GM18498 (cell line): ENCODE data around the gene ACO1.

Experiments
- ATAC-seq: cut with Tn5 transposase; IDR thresholded peaks from one replicate; pipeline ENCODE4 v1.9.1; 2021; ENCODE audit warnings: mild to moderate bottlenecking, moderate library complexity; ENCODE audit not compliant: unreplicated experiment

Gene ACO1

DNA sequence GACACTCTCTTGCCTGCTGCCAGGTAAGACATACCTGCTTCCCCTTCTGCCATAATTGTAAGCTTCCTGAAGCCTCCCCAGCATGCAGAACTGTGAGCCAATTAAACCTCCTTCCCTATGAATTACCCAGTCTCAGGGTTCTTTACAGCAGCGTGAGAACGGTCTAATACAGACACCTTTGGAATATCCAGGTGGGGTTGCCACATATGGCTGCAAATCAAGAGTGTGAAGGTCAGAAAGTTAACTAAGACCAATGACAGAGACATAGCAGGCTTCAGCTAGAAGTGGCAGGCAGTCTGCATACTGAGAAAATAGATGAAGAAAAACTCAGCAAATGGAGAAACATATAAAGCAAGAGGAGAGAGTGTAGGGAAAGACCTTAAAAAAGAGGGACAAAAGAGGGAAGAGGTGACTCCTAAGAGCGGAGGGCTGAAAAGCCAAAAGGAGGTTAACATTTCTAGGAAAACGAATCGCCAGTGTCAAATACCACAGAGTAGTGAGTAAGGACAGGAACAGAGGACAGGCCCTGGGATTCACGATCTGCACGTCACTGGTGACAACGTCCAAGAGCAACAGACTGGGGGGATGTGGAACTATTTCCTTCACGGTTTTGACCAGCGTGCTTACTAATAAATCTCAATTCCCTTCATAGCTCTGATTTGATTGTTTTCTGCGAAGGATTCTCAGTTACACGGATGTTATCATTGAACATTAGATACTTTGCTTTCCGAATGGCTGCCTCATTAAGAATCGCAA, 1.7 kb upstream of the ACO1 start:
- ATAC-seq, result no peak

DNA sequence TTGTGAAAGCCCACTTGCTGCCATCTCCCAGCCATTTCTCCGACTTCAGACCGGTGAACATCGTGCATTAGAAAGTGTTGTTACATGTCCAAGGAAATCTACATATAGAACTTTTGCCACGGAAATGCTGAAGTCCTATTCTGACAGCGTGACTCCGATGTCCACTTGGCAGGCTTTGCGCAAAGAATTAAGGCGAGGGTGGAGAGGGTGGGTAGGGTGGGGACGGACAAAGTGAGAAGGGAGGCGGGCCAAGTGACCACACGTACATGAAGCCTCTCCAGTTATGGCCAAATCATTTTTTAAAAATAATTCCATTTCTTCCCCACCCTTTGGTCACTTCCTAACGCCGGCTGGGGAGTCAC, 460 bp upstream of the ACO1 start:
- no peak for ATAC-seq

- ATAC-seq, result no peak
Measured at GRCh38 chr9:32385152-32385884, 875 bp downstream of the ACO1 start.

GRCh38 chr9:32385885-32386283, 1.4 kb downstream of the ACO1 start:
- ATAC-seq, result no peak

- ATAC-seq, result no peak
Measured at GRCh38 chr9:32387256-32387655, 2.8 kb downstream of the ACO1 start.

- ATAC-seq, result no peak
Measured at GRCh38 chr9:32389365-32389764, 4.9 kb downstream of the ACO1 start.

GRCh38 chr9:32393911-32394310, 9.5 kb downstream of the ACO1 start:
- ATAC-seq, result no peak

GRCh38 chr9:32394381-32395049, 10.1 kb downstream of the ACO1 start:
- no peak for ATAC-seq

DNA sequence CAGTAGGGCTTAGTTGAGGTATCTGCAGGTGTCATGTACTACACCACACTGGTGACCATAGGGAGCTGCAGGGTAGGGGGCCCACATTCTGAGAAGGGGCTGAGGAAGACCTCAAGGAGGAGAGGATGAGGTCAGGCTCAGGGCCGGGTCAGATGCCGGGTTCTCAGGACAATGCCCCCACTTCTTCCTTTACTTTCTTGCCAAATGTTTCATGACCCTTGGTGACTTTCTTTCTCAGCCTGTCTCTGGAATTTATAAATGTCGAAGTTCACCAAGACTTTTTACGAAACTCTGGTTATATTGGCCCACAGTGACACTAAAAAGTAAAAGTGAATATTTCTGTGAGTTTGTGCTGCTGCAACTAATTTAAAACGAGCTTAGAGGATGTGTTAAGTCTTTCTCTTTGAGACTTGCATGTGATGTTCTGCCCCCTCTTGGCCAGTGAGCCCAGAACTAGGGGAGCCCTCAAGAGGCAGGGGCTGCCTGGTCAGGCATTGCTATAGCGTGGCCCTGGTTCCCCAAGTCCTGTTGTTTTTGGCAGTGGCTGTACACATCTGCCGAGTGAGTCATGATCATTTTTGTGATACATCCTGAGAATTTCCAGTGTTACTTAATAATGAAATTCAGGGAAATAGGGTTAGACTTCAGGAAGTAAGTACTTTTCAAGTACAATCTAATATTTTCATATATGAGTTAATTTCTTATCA, 11.2 kb downstream of the ACO1 start:
- ATAC-seq, result no peak

DNA sequence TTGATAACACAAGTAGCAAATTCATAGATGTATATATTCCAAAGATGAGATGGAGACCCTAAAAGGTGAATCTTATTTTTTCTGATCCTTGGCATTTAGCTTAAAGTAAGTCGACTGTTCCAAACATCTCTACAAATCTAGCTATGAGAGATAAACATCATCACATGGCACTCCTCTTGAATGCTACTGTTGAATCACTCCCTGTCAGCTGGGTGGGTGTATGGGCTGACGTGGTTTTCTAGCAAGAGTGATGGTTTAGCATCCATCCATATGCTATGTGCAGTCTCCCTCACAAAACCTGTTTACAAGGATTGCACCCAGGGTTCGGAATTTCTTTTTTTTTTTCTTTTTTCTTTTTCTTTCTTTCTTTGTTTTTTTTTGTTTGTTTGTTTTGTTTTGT, 13.8 kb downstream of the ACO1 start:
- no peak for ATAC-seq

DNA sequence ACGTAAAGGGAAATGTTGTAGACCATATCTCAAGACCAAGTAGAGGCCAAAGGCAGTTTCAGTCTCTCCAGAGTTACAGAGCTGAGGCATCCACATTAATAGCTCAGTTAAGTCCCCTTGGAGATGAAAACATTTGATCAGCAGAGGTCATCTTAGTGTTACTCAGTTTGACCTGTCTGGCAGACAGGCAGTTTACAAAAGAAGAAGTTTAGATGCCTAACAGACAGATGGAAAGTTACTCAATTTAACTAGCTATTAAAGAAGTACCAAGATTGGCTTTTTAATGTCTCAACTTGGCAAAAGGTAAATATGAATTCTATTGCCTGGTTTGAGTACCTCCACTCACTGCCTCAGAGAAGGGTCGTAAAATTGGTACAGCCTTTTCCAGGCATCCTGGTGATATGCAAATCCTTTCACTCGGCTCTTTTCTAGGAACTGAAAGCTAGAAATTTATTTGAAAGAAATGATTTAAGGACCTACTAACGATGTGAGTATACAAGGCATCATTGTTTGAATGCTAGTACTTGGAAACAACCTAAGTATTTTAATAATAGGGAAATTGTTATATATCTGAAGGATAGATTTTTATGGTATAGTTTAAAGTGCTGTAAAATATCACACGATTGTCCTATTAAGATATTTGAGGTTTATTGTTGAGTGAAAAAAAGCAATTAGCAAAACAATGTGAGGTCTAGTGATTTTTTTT, 14.8 kb downstream of the ACO1 start:
- ATAC-seq, result no peak

DNA sequence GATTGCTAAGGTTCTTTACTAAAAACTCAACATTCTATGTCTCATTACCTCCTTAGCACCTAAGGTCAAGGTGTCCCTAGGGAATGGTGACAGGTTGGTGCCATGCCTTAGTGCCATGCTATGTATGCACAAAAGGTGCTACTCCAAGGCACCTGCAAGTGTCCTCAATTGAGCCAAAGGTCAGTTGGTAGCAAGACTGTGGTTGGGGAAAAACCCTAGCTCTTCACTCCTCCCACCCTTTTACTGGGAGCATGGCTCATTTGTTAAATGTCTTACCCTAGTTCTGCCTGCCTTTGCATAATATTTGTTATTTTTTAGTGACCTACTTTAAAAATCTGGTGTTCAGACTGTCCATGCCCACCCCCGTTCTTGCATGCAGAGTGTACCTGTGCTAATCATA, 17.0 kb downstream of the ACO1 start:
- no peak for ATAC-seq

- no peak for ATAC-seq
Measured at GRCh38 chr9:32403567-32404260, 19.3 kb downstream of the ACO1 start.

GRCh38 chr9:32404402-32404801, 20.0 kb downstream of the ACO1 start:
- ATAC-seq, result no peak

DNA sequence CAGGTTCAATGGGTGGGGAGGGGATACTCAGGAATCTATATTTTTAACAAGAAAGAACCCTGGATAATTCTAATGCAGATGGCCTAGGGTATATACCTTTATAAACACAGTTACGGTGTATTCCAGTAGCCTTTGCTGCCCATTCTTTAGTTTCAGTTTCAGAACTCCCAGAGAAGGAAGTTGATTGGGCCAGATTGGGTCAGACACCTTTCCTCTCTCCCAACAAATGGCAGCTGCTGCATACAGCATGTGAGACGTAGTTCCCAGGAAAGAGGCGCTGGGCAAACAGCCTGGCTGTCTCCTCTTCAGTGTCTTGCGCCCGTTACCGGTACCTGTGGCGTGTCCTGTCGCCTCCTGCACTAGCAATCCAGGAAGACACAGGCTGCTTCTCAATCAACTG, 20.4 kb downstream of the ACO1 start:
- no peak for ATAC-seq

DNA sequence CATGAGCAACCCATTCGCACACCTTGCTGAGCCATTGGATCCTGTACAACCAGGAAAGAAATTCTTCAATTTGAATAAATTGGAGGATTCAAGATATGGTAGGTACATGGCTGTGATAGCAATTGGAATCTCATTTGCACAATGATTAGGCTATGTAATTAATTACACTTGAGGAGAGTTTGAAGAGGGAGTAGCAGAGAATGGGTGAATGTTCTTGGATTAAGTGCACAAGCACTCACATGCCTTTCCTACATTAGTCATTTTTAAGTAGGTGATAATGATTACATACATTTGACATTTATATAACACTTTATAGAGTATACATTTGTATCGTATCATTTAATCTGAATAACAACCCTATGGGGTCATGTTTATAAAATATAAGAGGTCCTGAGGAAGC, 21.1 kb downstream of the ACO1 start:
- ATAC-seq, result no peak

DNA sequence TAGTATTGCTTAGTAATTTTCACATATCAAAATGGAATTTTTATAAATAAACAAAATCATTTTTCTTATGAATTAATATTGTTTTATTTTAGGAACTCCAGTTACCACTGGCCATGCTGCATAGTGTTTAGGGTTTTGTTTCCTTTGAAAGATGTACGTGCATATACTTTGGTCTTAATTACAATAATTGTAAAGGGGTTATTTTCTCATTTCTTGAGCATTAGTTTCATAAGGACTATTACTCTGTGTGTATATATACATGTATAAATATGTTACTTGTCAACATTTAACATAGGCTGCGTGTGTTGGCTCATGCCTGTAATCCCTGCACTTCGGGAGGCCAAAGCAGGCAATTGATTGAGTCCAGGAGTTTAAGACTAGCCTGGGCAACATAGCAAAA, 21.6 kb downstream of the ACO1 start:
- no peak for ATAC-seq

DNA sequence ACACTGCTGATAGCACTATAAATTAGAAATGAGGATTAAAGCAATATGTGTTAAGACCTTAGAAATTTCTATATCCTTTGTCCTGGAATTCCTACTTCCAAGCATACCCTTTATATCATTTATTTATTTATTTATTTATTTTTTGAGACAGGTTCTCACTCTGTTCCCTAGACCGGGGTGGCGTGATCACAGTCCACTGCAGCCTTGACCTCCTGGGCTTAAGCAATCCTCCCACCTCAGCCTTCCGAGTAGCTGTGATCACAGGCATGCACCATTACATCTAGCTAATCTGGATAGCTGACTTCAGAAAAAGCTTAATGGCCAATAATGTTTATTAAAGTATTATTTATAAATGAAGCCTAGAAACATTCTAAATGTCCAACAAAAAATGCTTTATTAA, 27.3 kb downstream of the ACO1 start:
- no peak for ATAC-seq

DNA sequence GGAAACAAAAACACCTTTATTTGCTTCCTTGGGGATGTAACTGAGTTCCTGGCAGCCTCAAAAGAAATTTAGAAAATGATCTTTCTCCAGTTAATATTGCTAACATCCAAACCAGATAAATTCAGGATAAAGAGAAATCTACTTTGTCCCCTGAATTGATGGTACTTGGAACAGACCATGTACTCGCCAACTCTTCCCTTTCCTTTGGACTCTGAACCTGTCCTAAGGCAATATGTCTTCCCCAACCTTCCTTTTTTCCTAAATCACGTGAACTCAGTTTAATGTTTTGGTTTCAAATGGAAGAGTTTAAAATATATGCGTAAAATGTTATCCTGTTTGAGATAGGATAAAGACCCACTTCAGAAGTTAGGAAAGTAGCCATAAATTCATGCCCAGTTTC, 28.0 kb downstream of the ACO1 start:
- ATAC-seq, result no peak

GRCh38 chr9:32413424-32413823, 29.0 kb downstream of the ACO1 start:
- no peak for ATAC-seq
